Coronary artery (tissue), 2 donors: ENCODE results near the gene SOST.

Source experiments
- DNase-seq: peaks from one replicate; pipeline ENCODE4 v3.0.0-alpha.2; 2017; ENCODE audit warnings: low spot score
- H3K27ac ChIP-seq, 2 donors: fragments of 200-600 bp; sonication (generic); one replicate each; pipeline ENCODE4 v1.5.1; 2016 to 2019
- H3K4me3 ChIP-seq: fragments of 200-600 bp; sonication (generic); 2 replicates; pipeline ENCODE4 v1.5.1; 2016; ENCODE audit warnings: mild to moderate bottlenecking, moderate library complexity
- TF ChIP-seq, protein P1 (sequence below): fragments of 200-600 bp; sonication (generic); IDR thresholded peaks from one replicate; pipeline ENCODE4 v1.5.1; 2019; ENCODE audit warnings: antibody characterized with exemption

The SOST gene

GRCh38 chr17:43767713-43768059 lies 9.1 kb upstream of the SOST start:
- Histone ChIP-seq H3K4me3 (no peak overlapping the region), H3K27ac (no peak overlapping the region)
- TF ChIP-seq, protein P1, sequence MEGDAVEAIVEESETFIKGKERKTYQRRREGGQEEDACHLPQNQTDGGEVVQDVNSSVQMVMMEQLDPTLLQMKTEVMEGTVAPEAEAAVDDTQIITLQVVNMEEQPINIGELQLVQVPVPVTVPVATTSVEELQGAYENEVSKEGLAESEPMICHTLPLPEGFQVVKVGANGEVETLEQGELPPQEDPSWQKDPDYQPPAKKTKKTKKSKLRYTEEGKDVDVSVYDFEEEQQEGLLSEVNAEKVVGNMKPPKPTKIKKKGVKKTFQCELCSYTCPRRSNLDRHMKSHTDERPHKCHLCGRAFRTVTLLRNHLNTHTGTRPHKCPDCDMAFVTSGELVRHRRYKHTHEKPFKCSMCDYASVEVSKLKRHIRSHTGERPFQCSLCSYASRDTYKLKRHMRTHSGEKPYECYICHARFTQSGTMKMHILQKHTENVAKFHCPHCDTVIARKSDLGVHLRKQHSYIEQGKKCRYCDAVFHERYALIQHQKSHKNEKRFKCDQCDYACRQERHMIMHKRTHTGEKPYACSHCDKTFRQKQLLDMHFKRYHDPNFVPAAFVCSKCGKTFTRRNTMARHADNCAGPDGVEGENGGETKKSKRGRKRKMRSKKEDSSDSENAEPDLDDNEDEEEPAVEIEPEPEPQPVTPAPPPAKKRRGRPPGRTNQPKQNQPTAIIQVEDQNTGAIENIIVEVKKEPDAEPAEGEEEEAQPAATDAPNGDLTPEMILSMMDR: no peak
- peak; percentile 62 for DNase-seq

- H3K4me3 ChIP-seq: no peak overlapping the region
- peak; percentile 60 for DNase-seq
- TF ChIP-seq, protein P1: no peak
- peak overlapping the region; percentile 3 to 26 for H3K27ac ChIP-seq
These were observed 8.6 kb upstream of the SOST start for GRCh38 chr17:43767053-43767712.

GRCh38 chr17:43766413-43767052 lies 7.9 kb upstream of the SOST start:
- DNase-seq: peak; percentile 73
- H3K27ac ChIP-seq: peak overlapping the region; percentile 3 to 26
- TF ChIP-seq, protein P1: peak; percentile 67
- H3K4me3 ChIP-seq: no peak overlapping the region

- H3K27ac ChIP-seq: peak overlapping the region; percentile 12 to 63
- TF ChIP-seq, protein P1: peak; percentile 94
- peak; percentile 93 for DNase-seq
- no peak overlapping the region for H3K4me3 ChIP-seq
These were observed 1.8 kb upstream of the SOST start for GRCh38 chr17:43760254-43760852.

DNA sequence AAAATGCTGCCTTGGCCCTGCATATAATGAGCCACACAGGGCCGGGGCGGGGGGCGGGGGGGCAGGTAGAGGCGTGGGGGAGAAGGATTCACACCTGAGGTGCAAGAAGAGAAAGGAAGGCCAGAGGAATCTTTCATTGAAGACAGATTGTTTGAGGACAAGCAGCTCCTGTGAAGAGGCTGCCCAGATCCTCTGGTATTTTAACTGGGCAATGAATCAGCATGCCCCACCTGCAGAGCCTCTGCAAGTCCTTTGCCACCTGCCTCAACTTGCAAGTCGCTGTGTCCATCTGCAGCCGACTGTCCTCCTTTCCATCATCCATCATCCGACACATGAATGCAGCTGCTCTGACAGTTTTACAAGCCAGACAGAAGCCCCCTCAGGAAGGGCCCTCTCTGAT lies 1.2 kb upstream of the SOST start:
- Histone ChIP-seq H3K4me3 (no peak overlapping the region), H3K27ac (no peak overlapping the region)
- no peak for DNase-seq
- TF ChIP-seq, protein P1: no peak

- DNase-seq: no peak
- no peak overlapping the region for H3K4me3 ChIP-seq
These were observed 505 bp downstream of the SOST start for GRCh38 chr17:43758086-43758485.

More at GRCh38 chr17:43758086-43758485, 505 bp downstream of the SOST start:
- TF ChIP-seq, protein P1: no peak
- no peak overlapping the region for H3K27ac ChIP-seq
